Mesenchymal stem cell (in vitro differentiated cells and primary cell): ENCODE measurements around the gene TMEM37.
A peak's percentile ranks its signal among the peaks of the same experiment; 100 is the strongest.

Experiments
- DNase-seq: peaks from one replicate; pipeline ENCODE4 v3.0.0-alpha.2; 2013
- H2AFZ ChIP-seq: one replicate; pipeline ENCODE4 v1.6.1; 2013; ENCODE audit warnings: low read depth, mild to moderate bottlenecking, control low read depth, inconsistent platforms, low read length, moderate library complexity
- H2AK5ac ChIP-seq: 2 replicates; pipeline ENCODE4 v1.6.1; 2013; ENCODE audit warnings: low read length, moderate library complexity, mild to moderate bottlenecking, inconsistent platforms; ENCODE audit not compliant: severe bottlenecking
- H2BK120ac ChIP-seq: one replicate; pipeline ENCODE4 v1.6.1; 2013; ENCODE audit warnings: low read depth, mild to moderate bottlenecking, inconsistent platforms, low read length, moderate library complexity
- H2BK12ac ChIP-seq, 2 experiments: one replicate each; pipeline ENCODE4 v1.6.1; 2013; ENCODE audit warnings: inconsistent platforms in 2 of 2, low read length in 2 of 2, mild to moderate bottlenecking in 2 of 2, moderate library complexity in 2 of 2, control low read depth in 1 of 2
- H2BK15ac ChIP-seq: one replicate; pipeline ENCODE4 v1.6.1; 2013; ENCODE audit warnings: mild to moderate bottlenecking, low read depth, inconsistent platforms; ENCODE audit not compliant: poor library complexity, severe bottlenecking
- H2BK5ac ChIP-seq: 2 replicates; pipeline ENCODE4 v1.6.1; 2013; ENCODE audit warnings: low read depth, mild to moderate bottlenecking, low read length, control low read depth, inconsistent platforms; ENCODE audit not compliant: poor library complexity, severe bottlenecking
- H3K14ac ChIP-seq, 2 experiments: one replicate each; pipeline ENCODE4 v1.6.1; 2013; ENCODE audit warnings: inconsistent platforms in 2 of 2, low read length in 2 of 2, control low read depth in 1 of 2, mild to moderate bottlenecking in 1 of 2, moderate library complexity in 1 of 2
- H3K18ac ChIP-seq, 2 experiments: one replicate each; pipeline ENCODE4 v1.6.1; 2013; ENCODE audit warnings: inconsistent platforms in 2 of 2, low read length in 2 of 2, control low read depth in 1 of 2, low read depth in 1 of 2, mild to moderate bottlenecking in 1 of 2
- H3K23ac ChIP-seq, 2 experiments: one replicate each; pipeline ENCODE4 v1.6.1; 2013; ENCODE audit warnings: inconsistent platforms in 2 of 2, low read length in 2 of 2, mild to moderate bottlenecking in 2 of 2, moderate library complexity in 2 of 2, control low read depth in 1 of 2
- H3K27ac ChIP-seq: 2 replicates; pipeline ENCODE4 v1.5.1; 2013; ENCODE audit warnings: mild to moderate bottlenecking, moderate library complexity, low read length, control low read depth, inconsistent platforms; ENCODE audit not compliant: poor library complexity, severe bottlenecking
- H3K27me3 ChIP-seq, 2 experiments: 2 replicates each; pipeline versions ENCODE4 v1.6.1 to v1.7.0; 2013; ENCODE audit warnings: low read length in 2 of 2, mild to moderate bottlenecking in 2 of 2, moderate library complexity in 2 of 2, control low read depth in 1 of 2, inconsistent platforms in 1 of 2; ENCODE audit not compliant: control insufficient read depth in 1 of 2, insufficient read depth in 1 of 2
- H3K36me3 ChIP-seq, 2 experiments: 2 replicates each; pipeline versions ENCODE4 v1.6.1 to v1.7.0; 2013; ENCODE audit warnings: low read length in 2 of 2, control low read depth in 1 of 2, inconsistent platforms in 1 of 2, low read depth in 1 of 2, mild to moderate bottlenecking in 1 of 2; ENCODE audit not compliant: insufficient read depth in 2 of 2, control insufficient read depth in 1 of 2
- H3K4ac ChIP-seq, 2 experiments: one replicate each; pipeline ENCODE4 v1.6.1; 2013; ENCODE audit warnings: inconsistent platforms in 2 of 2, low read length in 2 of 2, mild to moderate bottlenecking in 2 of 2, moderate library complexity in 2 of 2, control low read depth in 1 of 2, low read depth in 1 of 2
- H3K4me1 ChIP-seq: 2 replicates; pipeline ENCODE4 v1.6.1; 2013; ENCODE audit warnings: low read depth, low read length, control low read depth; ENCODE audit not compliant: control insufficient read depth, insufficient read depth
- H3K4me2 ChIP-seq: 2 replicates; pipeline ENCODE4 v1.6.1; 2013; ENCODE audit warnings: low read length, mild to moderate bottlenecking, inconsistent platforms; ENCODE audit not compliant: poor library complexity, severe bottlenecking
- H3K4me3 ChIP-seq, 2 experiments: 2 replicates each; pipeline versions ENCODE4 v1.5.1 to v1.7.0; 2013; ENCODE audit warnings: low read length in 2 of 2, mild to moderate bottlenecking in 2 of 2, control low read depth in 1 of 2, low read depth in 1 of 2; ENCODE audit not compliant: insufficient read depth in 1 of 2
- H3K79me1 ChIP-seq: replicated peaks from 2 replicates; pipeline ENCODE4 v1.6.1; 2013; ENCODE audit warnings: mild to moderate bottlenecking, control low read depth, low read length, inconsistent platforms; ENCODE audit not compliant: poor library complexity, severe bottlenecking
- H3K9ac ChIP-seq: 2 replicates; pipeline ENCODE4 v1.7.0; 2013; ENCODE audit warnings: mild to moderate bottlenecking, low read length, moderate library complexity
- H3K9me3 ChIP-seq: 2 replicates; pipeline ENCODE4 v1.7.0; 2013; ENCODE audit warnings: mild to moderate bottlenecking, low read length; ENCODE audit not compliant: control insufficient read depth
- H4K8ac ChIP-seq: one replicate; pipeline ENCODE4 v1.6.1; 2013; ENCODE audit warnings: inconsistent platforms, mild to moderate bottlenecking, low read length, moderate library complexity
- H4K91ac ChIP-seq: one replicate; pipeline ENCODE4 v1.6.1; 2013; ENCODE audit warnings: mild to moderate bottlenecking, low read length, inconsistent platforms
- WGBS: methylation state at CpG from one replicate; pipeline ENCODE4 v1.1.7; 2013; ENCODE audit warnings: mixed read lengths; 5-methylcytosine and 5-hydroxymethylcytosine counted together

The TMEM37 gene

GRCh38 chr2:119465687-119466086 lies 34.0 kb downstream of the TMEM37 start:
- Histone ChIP-seq H3K27ac (no peak overlapping the region), H3K4me2 (no peak overlapping the region), H2BK5ac (no peak overlapping the region), H2BK12ac (no peak overlapping the region), H4K91ac (peak overlapping the region; percentile 45), H3K18ac (no peak overlapping the region), H3K79me1 (no peaks in the 10 kb centered on the region), H2BK15ac (no peak overlapping the region), H3K4me1 (peaks cover 8% of the 10 kb centered on the region), H4K8ac (no peak overlapping the region), H3K9me3 (no peaks in the 10 kb centered on the region), H2AK5ac (no peak overlapping the region), H3K23ac (no peak overlapping the region), H3K4ac (no peak overlapping the region), H3K9ac (no peak overlapping the region), H3K14ac (no peak overlapping the region), H3K36me3 (no peaks in the 10 kb centered on the region), H2AFZ (no peak overlapping the region), H2BK120ac (no peak overlapping the region), H3K4me3 (no peak overlapping the region), H3K27me3 (no peaks in the 10 kb centered on the region)
- WGBS: 90% methylated on average over 11 of the region's 11 CpGs
- DNase-seq: no peak

GRCh38 chr2:119466373-119466772 lies 34.7 kb downstream of the TMEM37 start:
- Histone ChIP-seq H3K27ac (no peak overlapping the region), H3K36me3 (no peaks in the 10 kb centered on the region), H3K18ac (no peak overlapping the region), H2BK15ac (no peak overlapping the region), H4K91ac (no peak overlapping the region), H3K4ac (no peak overlapping the region), H4K8ac (no peak overlapping the region), H3K79me1 (no peaks in the 10 kb centered on the region), H3K9me3 (no peaks in the 10 kb centered on the region), H3K4me2 (no peak overlapping the region), H3K4me1 (peaks cover 8% of the 10 kb centered on the region), H3K27me3 (peaks cover 0 to 2% of the 10 kb centered on the region in 2 experiments), H2AK5ac (no peak overlapping the region), H2BK5ac (no peak overlapping the region), H3K9ac (no peak overlapping the region), H2AFZ (no peak overlapping the region), H2BK120ac (no peak overlapping the region), H3K14ac (no peak overlapping the region), H2BK12ac (no peak overlapping the region), H3K4me3 (no peak overlapping the region), H3K23ac (no peak overlapping the region)
- DNase-seq: no peak
- 73% methylated on average over 4 of the region's 4 CpGs for WGBS

GRCh38 chr2:119468154-119468955 lies 36.7 kb downstream of the TMEM37 start:
- Histone ChIP-seq H3K4ac (no peak overlapping the region), H3K79me1 (no peaks in the 10 kb centered on the region), H3K18ac (no peak overlapping the region), H3K36me3 (no peaks in the 10 kb centered on the region), H4K8ac (no peak overlapping the region), H4K91ac (no peak overlapping the region), H3K27me3 (peaks cover 0 to 11% of the 10 kb centered on the region in 2 experiments), H2AK5ac (peak overlapping the region; percentile 53), H3K14ac (no peak overlapping the region), H3K4me2 (no peak overlapping the region), H2BK5ac (no peak overlapping the region), H3K27ac (no peak overlapping the region), H2BK12ac (no peak overlapping the region), H2BK15ac (no peak overlapping the region), H3K4me1 (peaks cover 6% of the 10 kb centered on the region), H2AFZ (no peak overlapping the region), H3K23ac (no peak overlapping the region), H2BK120ac (no peak overlapping the region), H3K4me3 (no peak overlapping the region), H3K9me3 (no peaks in the 10 kb centered on the region), H3K9ac (no peak overlapping the region)
- 65% methylated on average over 3 of the region's 3 CpGs for WGBS
- no peak for DNase-seq

GRCh38 chr2:119469131-119469530 lies 37.5 kb downstream of the TMEM37 start:
- Histone ChIP-seq H3K4me1 (peaks cover 4% of the 10 kb centered on the region), H3K23ac (no peak overlapping the region)
- 79% methylated on average over 6 of the region's 6 CpGs for WGBS

More at GRCh38 chr2:119469131-119469530, 37.5 kb downstream of the TMEM37 start:
- Histone ChIP-seq H3K36me3 (no peaks in the 10 kb centered on the region), H4K8ac (no peak overlapping the region), H3K27me3 (peaks cover 0 to 15% of the 10 kb centered on the region in 2 experiments), H3K9ac (no peak overlapping the region), H3K27ac (no peak overlapping the region), H2BK120ac (no peak overlapping the region), H4K91ac (no peak overlapping the region), H3K14ac (peak overlapping the region in 1 of 2 experiments; percentile 79), H3K4me2 (no peak overlapping the region), H3K9me3 (no peaks in the 10 kb centered on the region), H3K4me3 (no peak overlapping the region), H2AFZ (no peak overlapping the region), H2BK5ac (no peak overlapping the region), H2AK5ac (peak overlapping the region; percentile 53), H3K79me1 (no peaks in the 10 kb centered on the region), H2BK15ac (no peak overlapping the region), H2BK12ac (no peak overlapping the region), H3K4ac (no peak overlapping the region), H3K18ac (no peak overlapping the region)
- DNase-seq: no peak
